ENCODE measurements around the gene C1orf210. TPM values are rescaled to one million over a fixed set of nuclear protein-coding genes. Genes with fewer than 3 reads are reported as not detected.

C1orf210 gene
- total RNA-seq, 1 donor from 2014 or later: not detected

DNA sequence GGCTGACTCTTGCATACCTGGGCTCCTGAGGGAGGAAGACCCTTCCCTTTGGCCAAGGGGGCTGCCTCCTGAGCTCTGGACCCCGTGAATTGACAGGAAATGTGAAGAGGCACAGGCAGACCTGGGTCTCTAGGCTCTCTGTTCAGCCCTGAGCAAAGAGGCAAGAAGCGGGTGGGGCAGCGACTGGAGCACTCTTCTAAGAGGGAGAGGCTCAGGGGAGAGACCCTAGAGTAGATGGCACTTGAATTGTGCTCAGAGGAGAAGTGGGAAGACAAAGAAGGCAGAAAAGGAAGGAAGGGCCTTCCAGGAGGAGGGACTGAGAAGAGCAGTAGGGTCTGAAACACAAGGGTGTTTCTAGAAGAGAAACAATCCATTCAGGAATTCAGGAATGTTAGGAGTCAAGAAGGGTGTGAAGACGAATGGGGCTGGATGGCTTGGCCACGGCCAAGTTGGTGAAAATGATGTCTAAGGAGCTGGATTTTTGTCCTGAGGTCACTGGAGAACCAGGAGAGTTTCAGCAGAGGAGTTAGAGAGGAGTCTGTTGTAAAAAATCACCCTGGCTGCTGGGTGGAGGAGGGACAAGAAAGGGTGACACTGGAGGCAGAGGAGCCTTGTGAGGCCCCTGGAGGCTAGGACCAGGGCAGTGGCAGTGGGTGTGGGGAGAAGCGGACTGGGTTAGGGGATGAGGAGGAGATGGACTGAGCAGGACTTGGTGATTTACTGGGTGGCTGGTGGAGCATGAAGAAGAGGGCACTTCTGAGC, 20.7 kb upstream of the C1orf210 start:
- no peak for DNase-seq (ENCODE audit: low read depth, low spot score)
- Mint-ChIP-seq H3K9me3 (no peaks in the 10 kb centered on the region), H3K4me1 (peaks cover 29% of the 10 kb centered on the region), H3K36me3 (ENCODE audit: low read depth) (no peaks in the 10 kb centered on the region), H3K27ac (ENCODE audit: unreplicated experiment) (peak overlapping the region; percentile 69), H3K27me3 (ENCODE audit: low read depth) (no peaks in the 10 kb centered on the region), H3K4me3 (no peak overlapping the region)
- TF ChIP-seq, protein P1, sequence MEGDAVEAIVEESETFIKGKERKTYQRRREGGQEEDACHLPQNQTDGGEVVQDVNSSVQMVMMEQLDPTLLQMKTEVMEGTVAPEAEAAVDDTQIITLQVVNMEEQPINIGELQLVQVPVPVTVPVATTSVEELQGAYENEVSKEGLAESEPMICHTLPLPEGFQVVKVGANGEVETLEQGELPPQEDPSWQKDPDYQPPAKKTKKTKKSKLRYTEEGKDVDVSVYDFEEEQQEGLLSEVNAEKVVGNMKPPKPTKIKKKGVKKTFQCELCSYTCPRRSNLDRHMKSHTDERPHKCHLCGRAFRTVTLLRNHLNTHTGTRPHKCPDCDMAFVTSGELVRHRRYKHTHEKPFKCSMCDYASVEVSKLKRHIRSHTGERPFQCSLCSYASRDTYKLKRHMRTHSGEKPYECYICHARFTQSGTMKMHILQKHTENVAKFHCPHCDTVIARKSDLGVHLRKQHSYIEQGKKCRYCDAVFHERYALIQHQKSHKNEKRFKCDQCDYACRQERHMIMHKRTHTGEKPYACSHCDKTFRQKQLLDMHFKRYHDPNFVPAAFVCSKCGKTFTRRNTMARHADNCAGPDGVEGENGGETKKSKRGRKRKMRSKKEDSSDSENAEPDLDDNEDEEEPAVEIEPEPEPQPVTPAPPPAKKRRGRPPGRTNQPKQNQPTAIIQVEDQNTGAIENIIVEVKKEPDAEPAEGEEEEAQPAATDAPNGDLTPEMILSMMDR (conservative IDR thresholded peaks at IDR 0.05): no peak

DNA sequence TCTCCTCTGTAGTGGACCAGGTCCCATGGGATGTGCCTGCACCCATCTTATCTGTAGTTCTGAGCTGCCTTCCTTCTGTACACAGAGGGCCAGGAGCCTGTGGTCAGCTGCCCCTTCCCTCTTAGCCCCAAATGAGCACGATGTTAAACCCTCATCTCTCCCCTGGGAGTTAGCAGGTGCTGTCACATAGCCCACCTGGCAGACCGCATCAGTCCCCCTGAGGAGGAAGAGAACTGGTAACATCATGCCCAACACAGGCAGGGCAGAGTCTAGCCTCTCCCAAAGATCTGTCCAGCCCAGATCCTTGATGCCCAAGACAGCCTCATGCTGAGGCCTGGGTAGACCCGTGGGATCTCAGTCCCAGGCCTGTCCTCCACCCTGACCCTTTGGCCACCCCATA, 20.1 kb upstream of the C1orf210 start:
- Mint-ChIP-seq H3K4me3 (no peak overlapping the region), H3K4me1 (peaks cover 26% of the 10 kb centered on the region), H3K27ac (ENCODE audit: unreplicated experiment) (no peak overlapping the region), H3K27me3 (ENCODE audit: low read depth) (no peaks in the 10 kb centered on the region), H3K9me3 (no peaks in the 10 kb centered on the region), H3K36me3 (ENCODE audit: low read depth) (no peaks in the 10 kb centered on the region)
- no peak for DNase-seq (ENCODE audit: low read depth, low spot score)
- TF ChIP-seq, protein P1 (conservative IDR thresholded peaks at IDR 0.05): no peak

DNA sequence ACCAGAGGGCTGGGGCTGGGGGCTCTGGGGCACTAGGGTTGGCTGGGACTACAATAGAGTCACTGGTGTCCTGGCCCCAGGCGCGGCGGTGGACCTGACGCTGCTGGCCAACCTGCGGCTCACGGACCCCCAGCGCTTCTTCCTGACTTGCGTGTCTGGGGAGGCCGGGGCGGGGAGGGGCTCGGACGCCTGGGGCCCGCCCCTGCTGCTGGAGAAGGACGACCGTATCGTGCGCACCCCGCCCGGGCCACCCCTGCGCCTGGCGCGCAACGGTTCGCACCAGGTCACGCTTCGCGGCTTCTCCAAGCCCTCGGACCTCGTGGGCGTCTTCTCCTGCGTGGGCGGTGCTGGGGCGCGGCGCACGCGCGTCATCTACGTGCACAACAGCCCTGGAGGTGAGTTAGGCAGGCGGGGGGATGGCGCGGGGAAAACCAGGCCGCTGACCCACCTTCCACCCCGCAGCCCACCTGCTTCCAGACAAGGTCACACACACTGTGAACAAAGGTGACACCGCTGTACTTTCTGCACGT, 19.5 kb upstream of the C1orf210 start:
- Mint-ChIP-seq H3K27me3 (ENCODE audit: low read depth) (no peaks in the 10 kb centered on the region), H3K4me3 (no peak overlapping the region), H3K27ac (ENCODE audit: unreplicated experiment) (no peak overlapping the region), H3K9me3 (no peaks in the 10 kb centered on the region), H3K36me3 (ENCODE audit: low read depth) (no peaks in the 10 kb centered on the region), H3K4me1 (peaks cover 26% of the 10 kb centered on the region)
- TF ChIP-seq, protein P1 (conservative IDR thresholded peaks at IDR 0.05): no peak
- DNase-seq (ENCODE audit: low read depth, low spot score): no peak

DNA sequence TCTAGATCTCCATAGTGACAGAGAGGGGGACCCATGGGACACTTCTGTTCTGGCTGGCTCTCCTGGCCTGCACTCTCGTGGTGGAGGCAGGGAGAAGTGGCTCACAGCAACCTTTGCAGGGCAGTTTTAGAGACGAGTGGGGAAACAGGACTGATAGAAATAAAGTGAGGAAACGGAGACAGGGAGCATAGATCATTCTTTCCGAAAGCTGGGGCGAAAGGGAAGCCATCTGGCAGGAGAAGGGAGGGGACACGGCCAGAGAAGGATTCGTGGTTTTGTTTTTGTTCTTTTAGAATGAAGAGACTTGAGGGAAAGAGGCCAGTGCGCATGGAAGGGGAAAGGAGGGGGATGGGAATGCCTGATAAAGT, 18.9 kb upstream of the C1orf210 start:
- TF ChIP-seq, protein P1 (conservative IDR thresholded peaks at IDR 0.05): no peak
- H3K4me3 Mint-ChIP-seq: no peak overlapping the region

DNA sequence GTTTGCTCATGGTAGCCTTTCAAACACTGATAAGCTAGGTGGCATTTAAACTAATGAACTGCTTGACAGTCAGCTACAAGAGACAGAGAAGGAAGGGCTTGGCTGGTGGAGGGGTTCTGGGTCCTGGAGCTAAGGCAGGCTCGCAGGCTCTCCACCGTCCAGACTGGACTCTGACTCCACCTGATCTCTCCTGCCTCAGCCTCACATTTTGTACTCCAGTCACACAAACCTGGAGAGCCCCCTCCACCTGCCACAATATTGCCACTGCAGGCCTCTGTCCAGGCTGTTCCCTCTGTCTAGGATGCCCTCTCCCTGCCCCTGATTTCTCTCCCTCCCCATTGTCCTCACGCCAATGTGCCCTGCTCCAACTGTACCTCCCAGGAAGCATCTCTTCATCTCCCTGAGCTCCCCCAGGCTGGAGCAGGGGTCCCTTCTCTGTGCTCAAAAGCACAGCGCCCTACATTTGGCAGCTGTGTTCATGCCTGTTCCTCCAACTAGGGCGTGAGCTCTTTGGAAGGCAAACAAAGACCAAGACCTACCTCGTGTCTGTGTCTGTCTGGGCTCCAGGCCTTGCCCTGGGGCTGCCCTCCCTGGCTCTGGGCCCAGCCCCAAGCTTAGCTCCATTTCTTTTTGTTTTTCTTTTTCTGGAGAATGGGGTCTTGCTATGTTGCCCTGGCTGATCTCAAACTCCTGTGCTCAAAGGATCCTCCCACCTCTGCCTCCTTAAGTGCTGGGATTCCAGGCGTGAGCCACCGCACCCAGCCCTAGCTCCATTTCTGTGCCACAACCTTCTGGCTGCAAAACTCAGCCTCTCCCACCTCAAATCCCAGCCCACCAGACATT, 18.3 kb upstream of the C1orf210 start:
- Mint-ChIP-seq H3K27ac (ENCODE audit: unreplicated experiment) (peak overlapping the region; percentile 81), H3K9me3 (no peaks in the 10 kb centered on the region), H3K36me3 (ENCODE audit: low read depth) (no peaks in the 10 kb centered on the region), H3K4me1 (peaks cover 26% of the 10 kb centered on the region), H3K4me3 (no peak overlapping the region), H3K27me3 (ENCODE audit: low read depth) (no peaks in the 10 kb centered on the region)
- TF ChIP-seq, protein P1 (conservative IDR thresholded peaks at IDR 0.05): no peak
- DNase-seq (ENCODE audit: low read depth, low spot score): no peak

More for the DNA sequence above, 18.9 kb upstream of the C1orf210 start:
- Mint-ChIP-seq H3K27ac (ENCODE audit: unreplicated experiment) (peak overlapping the region; percentile 81), H3K4me1 (peaks cover 26% of the 10 kb centered on the region), H3K36me3 (ENCODE audit: low read depth) (no peaks in the 10 kb centered on the region), H3K27me3 (ENCODE audit: low read depth) (no peaks in the 10 kb centered on the region), H3K9me3 (no peaks in the 10 kb centered on the region)
- no peak for DNase-seq (ENCODE audit: low read depth, low spot score)

All from neural crest cell (in vitro differentiated cells).